NCI-H187 (cell line): ENCODE measurements around the gene SERPINA9.
"Not testable (repeated sequence)": the region's sequence is repeated elsewhere in the genome, so short reads cannot be mapped to it uniquely, and the experiment has no call there.

Experiments
- DNase-seq, 2 experiments: peaks; one replicate each; lab custom pipeline; 2025; lab: John Stamatoyannopoulos, UW

The SERPINA9 gene, protein sequence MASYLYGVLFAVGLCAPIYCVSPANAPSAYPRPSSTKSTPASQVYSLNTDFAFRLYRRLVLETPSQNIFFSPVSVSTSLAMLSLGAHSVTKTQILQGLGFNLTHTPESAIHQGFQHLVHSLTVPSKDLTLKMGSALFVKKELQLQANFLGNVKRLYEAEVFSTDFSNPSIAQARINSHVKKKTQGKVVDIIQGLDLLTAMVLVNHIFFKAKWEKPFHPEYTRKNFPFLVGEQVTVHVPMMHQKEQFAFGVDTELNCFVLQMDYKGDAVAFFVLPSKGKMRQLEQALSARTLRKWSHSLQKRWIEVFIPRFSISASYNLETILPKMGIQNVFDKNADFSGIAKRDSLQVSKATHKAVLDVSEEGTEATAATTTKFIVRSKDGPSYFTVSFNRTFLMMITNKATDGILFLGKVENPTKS

DNA sequence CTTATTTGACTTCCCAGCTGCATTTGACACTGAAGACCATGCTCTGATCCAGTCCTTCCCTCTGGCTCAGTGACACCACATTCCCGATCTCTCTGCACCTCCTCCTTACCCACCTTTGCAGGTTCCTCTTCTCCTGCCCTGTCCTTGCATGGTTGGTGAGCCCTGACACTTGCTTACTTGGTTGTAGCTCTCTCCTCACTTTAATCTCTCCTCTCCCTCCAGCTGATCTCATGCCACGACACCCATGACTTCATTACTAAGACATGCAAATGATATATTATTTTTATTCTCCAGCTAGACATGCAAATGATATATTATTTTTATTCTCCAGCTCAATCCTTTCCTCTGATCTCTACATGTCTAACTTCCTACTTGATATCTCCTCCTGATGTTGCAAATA is at the start of gene SERPINA9:
SERPINA9 (minus strand) TSS at position 175 of the 400 bp plus-strand sequence. CDS start 6,357 bp downstream, outside the sequence.
- no peak for DNase-seq

DNA sequence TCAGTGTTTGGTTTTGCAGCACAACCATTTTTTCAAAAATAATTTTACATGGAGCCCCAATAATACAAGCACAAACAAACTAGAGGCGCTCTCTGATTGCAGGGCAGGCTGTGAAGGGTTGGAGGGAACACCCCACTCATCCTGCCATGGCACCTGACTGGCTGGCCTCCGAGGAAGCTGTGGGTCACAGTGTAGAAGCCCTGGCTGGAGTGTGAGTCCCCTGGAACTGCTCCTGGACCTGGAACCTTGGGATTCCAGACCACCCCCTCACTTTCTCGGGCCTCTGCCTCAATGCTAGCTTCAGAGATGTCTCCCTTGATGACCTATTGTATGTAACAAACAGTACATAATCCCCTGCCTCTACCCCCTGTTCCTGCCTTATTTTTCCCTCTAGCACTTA is 48.1 kb upstream of the SERPINA9 start:
- DNase-seq, result no peak

DNA sequence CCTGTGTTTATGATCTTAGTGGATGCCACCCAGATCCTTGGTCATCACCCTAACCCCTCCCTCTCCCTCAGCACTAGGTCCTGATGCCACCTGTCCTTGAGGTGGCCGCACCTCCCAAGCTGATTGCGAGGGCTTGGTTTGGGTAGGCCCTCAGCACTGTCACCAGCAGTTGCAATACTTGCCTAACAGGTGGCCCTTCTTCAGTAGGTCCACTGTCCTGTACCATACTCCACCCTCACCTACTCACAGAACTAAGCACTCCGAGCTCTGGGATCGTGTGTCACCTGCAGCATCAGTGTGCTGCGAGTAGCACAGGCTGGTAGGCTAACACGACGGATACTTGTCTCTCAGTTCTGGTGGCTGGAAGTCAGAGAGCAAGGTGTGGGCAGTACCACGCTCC is 47.3 kb upstream of the SERPINA9 start:
- no peak for DNase-seq

DNA sequence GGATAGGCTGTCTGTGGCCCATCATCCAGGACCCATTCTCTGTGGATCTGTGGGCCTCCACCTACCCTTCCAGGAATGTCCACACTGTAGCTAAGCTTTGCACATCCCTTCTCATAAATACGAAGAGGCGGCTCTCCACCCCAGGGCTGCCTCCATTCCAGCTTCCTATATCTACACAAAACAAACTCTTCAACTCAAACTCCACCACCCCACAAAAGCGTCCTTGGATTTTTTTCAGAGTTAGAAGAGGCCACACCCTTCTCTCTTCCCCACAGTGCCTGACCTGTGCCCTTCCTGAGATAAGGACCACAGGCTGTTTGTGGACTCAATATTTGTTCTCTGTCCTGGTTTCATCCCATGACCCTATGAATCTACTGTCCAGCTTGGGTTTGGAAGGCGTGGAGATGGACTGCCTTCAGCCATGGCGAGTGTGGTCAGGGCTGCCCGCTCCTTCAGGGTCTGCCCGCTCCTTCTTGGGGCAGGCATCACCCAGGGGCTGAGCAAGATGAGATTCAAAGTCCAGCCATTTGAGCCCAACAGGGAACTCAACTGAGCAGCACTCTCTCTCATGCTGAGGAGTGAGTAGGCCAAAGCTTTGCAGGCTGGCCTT is 46.2 kb upstream of the SERPINA9 start:
- no peak for DNase-seq

DNA sequence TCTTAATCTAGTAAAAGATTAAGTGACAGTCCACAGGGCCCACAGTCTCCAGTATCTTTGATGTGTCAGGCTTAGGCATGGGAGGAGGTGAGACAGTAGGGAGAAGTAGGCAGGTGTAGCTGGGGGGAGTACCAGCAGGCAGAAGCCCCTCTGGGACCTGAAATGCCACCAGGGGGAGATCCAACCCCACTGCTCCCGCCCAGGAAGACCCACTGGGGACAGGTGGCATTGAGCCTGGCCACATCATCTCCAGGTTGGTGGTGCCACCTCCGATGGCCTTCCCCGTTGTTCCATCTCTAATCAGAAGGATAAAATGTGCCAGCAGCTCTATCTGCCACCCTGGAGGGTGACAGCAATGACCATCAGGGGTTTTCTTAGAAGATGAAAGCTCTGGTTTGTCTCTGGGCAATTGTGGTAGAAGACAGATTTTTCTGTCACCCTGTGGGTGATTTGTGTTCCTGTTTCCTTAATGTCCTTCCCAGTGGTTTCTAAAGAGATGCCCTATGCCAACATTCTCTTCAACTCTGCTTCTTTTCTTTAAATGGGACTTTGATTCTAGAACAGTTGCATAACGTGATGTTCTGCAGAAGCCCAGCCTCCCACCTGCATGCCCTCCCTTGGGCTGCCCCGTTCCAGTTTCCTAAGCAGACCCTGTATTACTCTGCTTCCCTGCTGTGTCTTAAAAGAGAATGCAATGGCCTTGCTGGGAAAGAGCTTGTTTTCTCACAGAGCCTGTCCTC is 45.5 kb upstream of the SERPINA9 start:
- no peak for DNase-seq

DNA sequence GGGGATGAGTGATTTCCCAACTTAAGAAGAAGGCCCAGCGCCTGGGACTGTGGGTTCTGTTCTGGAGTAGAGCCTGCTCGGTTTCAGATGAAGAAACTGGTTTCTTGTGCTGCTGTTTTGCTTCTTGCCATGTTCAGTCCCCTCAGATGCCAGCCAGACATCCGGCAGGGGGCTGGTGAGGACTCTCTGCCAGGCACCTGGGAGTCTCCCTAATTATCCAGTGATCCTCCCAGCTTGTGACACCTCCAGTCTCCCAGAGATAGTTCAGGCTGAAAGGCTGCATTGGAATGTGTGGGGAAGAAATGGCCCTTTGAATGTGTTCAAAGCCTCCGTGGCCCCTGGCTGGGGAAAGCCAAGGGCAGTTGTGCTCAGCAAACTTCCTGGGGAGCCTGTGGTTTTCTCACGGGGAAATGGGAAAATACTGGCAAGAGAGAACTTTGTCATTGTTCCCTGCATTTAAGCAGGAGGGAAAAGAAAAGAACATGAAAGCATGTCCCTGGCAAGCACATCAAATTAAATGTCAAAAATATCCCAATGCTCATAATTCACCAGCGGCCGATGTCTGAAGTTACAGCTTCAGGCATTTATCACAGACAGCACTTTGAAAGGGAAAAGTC is 41.8 kb upstream of the SERPINA9 start:
- DNase-seq, result no peak

DNA sequence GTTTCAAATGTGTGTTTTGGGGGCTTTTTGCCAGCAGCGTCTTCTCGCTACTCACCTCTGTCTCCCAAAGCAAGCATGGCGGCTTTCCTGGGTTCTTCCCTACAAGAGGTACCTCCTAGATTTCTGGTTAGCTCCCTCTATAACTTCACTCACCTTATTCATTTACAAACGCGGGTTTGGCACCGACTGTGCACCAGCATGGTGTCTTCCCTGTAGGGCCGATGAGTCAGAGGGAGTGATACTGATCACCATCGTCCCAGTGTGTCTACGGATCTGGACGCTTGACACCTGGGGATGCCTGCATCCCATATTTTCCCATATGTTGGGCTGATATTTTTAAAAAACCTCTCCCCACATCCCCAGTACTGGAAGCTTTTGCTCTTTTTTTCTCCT is 41.2 kb upstream of the SERPINA9 start:
- no peak for DNase-seq

DNA sequence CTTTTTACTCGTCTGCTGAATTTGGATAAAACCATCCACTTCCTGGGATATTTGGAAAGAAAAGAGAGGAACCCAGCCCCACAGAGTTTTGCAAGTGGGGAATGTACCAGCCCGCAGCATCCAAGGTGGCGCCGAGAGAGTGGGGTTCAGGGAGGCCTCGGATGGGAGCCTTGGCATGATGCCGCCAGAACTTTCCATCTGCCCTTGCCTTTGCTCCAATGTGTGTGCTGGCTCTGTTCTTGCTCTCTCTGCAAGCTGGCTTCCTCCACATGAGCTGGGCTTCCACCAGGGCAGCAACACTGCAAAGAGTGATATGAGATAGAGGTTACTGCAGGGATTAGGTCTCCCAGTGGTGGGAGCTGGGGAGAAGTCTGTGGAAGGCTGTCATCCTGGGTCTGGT is 39.9 kb upstream of the SERPINA9 start:
- DNase-seq, result no peak

DNA sequence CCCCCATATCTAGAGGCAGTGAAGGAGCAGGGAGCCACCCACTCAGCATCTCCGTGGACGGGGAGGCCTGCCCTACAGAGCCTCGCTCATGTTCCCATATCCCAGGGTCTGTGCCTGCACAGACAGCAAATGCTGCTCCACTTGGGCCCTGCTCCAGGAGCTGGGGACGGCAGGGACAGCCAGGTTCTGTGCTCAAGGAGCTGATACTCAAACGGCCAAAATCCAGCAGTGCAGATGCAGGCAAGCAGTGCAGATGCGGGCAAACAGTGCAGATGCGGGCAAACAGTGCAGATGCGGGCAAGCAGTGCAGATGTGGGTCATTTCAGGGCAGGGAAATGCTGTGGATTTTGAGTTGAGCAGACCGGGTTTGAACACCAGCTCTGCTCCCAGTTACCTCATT is 39.4 kb upstream of the SERPINA9 start:
- DNase-seq, result no peak

DNA sequence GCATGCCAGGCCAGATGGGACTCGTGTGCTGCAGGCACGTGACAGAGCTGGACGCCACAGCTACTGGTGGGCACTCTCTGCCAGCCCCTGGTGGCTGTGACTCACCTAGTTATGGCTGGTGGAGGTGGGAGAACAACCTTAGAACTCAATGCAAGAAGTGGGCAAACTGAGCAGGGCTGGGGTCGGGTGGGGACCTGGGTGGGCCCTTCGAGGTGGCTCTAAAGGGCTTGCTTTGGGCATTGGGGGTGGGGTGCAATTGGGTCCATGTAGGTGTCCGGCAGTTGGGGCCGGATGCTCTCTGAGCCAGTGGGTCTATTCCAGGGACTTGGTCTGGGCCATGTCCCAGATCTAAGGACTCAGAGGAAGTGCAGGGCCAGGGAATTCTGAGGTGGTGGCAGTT is 38.4 kb upstream of the SERPINA9 start:
- DNase-seq, result no peak

DNA sequence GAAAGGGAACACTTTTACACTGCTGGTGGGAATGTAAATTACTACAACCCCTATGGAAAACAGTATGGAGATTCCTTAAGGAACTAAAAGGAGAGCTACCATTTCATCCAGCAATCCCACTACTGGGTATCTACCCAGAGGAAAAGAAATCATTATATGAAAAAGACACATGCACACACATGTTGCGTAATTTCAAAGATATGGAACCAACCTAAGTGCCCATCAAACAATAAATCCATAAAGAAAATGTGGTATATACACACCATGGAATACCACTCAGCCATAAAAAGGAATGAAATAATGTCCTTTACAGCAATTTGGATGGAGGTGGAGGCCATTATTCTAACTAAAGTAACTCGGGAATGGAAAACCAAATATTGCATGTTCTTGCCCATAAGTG is 34.5 kb upstream of the SERPINA9 start:
- DNase-seq, result not testable (repeated sequence)

DNA sequence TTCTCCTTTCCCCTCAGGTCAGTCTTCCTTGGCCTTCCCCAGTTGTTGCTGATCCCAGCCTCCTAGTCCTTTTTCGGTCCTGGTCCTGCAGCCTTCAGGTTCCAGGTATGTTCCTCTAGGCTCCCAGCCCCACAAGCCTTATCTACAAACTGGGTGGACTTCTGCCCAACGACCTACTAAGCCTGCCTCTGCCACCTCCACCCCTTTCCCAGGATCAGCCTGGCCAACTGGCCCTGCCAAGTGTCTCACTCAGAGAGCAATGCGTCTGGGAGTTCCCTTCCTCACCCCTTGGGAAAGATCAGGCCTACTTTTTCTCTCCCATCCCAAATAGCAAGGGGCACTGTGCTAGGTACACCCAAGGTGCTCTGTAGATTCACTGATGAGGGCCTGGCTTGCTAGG is 33.4 kb upstream of the SERPINA9 start, which contains the start of gene SERPINA12:
SERPINA12 (minus strand) TSS at position 114 of the 400 bp plus-strand sequence. CDS start 11,072 bp downstream, outside the sequence.
- DNase-seq, result no peak

DNA sequence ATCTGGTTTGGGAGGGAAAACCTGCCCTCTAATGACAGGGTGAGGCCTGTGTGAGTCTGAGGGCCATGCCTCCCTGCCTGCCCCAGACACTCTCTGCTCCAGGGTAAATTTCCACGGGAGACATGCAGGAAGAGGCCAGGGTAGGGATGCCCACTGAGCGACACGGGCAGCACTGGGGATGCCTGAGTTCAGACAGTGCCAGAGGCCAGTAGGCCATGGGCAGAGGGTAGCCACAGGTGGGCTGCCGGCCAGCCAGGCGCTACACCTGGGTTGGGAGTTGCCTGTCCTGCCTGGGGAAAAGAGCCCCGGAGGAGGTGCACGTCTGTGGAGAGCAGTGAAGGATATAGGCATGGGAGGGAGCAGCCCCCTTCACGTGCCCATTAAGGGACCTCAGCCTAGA is 29.6 kb upstream of the SERPINA9 start:
- DNase-seq, result no peak

DNA sequence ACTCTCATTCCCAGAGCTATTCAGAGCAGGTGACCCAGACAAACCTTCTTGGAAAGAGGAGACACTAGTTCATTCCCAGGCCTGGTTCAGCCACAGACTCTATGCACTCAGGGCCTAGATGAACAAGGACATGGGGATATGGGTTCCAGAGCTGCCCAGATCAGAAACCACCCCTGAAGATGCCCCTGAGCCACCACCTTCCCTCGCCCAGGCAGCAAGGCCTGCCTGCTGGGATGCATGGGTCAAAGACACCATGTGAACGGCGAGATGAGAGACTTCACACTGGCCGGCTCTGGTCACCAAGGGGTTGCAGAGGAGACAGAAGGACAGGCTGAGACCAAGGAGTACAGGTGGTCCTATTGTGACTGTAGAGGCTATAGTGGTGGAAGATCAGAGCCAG is 29.2 kb upstream of the SERPINA9 start:
- DNase-seq, result no peak

DNA sequence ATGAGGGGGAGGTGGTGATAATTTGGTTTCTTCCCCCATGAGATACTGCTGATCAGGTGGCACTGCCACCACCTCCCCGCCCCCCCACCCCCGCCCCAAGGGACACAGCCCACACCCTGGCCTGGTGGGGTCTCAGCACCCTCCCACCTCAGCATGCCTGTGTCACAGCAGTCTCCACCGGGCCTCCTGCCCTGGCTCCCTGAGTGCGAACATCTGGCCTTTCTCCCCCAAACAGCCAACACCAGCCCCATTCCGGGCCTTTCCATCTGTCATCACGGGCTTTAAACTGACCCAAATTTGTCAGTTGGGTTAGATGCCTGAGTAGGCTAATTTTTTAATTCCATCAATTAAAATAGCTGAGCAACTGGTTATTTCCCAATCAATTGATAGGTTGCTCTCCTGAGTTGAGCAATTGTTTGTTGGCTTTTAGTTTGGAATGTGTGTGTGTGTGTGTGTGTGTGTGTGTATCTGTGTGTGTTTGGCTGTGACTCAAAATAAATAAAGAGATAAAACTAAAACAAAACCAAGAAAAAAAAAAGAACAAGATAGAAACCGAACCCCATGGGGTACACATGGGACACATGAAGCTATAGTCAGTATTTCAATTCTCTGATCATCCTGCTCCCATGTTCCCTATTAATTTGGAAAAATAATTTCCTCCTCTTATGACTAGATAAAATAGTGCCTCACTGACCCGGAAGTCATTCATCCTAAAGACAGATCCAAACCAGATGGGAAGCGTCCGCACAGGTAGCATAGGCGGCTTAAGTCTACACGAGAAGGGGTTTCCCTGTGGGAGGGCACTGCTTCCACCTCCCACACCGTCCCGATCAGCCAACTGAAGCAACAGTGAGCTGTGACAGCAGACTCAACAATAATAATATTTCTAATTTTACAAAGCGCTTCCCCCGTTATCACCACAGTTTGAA is 25.9 kb upstream of the SERPINA9 start:
- no peak for DNase-seq

DNA sequence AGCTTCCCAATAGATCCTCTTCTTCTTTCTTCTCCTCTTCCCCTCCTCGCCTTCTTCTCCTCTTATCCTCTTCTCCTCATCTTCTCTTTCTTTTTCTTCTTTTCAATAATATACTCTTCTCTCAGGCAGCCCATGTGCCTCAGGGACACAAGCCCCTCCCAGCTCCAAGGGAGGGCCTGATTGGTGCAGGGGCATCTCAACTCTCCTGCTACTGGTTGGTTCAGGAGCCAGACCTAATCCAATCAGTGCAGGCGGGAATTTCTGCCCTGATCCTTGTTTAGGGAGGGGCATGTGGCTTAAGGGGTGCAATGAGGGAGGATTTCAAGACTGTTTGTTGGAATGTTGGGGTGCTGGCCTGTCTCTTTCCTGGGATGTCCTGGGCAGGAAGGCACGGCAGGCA is 24.3 kb upstream of the SERPINA9 start:
- DNase-seq, result no peak

DNA sequence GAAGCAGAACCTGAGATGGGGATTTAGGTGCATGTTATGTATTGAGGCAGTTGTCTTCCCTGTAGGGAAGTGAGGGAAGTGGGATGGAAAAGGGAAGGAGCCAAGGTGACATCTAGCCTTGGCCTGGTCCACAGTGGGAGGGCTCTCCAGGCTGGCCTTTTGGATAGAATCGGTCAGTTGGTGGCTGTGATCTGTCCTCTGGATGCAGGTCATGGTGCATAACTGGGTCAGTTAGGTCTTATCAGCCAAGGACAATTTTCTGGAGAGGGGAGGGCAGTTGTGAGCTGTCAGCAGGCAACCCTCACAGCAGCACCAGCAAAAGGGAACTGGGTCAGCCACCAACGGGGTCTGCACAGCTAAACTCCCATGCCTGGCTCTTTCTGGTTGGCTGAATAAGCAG is 23.7 kb upstream of the SERPINA9 start:
- no peak for DNase-seq

DNA sequence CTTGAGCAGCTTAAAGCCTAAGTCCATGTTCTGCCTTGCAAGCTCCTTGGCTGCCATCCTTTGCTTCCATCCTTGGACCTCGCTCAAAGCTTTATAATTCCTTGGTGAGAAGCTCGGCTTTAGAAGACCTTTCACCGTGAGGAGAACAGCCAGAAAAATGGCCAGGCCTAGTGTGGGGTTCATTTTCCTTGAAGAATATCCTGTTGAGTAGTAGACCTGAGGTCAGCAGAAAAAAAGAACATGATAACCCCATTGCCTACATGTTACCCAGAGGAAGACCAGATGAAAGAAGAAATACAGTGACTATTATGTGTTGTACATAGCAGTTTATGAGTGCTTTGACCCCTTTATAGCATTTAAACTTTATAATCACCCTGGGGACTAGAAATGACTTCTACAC is 22.2 kb upstream of the SERPINA9 start:
- DNase-seq, result no peak

DNA sequence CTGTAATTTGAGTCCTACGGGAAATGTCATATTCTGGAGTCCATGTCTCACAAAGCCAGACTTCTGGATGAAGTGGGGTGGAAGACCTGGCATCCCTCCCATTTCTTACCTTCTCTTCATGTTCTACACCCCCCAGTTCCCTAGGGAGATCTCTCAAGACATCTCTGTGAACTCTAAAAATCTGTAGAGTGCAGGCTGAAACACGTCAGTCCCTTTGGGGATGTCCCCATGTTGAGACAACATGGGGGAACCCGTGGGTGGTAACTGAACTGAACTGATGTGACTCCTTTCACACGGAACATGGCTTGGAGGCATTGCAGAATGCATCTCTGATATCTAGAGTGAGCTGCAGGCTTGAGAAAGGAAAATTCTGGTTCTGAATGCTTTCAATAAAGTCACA is 18.1 kb upstream of the SERPINA9 start:
- no peak for DNase-seq

DNA sequence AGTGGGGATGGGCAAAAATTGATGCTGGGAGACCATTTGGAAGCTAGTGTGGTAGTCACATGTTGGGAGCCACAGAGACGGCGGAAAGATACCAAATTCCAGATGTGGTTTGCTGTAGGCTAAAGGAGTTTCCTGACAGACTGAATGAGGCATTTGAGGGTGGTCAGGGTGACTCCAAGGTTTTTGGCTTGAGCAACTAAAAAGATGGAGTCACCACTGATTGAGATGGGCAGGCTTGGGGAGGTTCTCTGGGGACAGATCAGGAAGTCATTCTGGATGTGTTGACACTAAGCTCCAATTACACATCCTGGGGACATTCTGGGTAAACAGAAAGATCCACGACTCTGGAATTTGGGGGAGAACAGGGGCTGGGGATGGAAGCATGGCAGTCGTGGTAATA is 15.5 kb upstream of the SERPINA9 start:
- DNase-seq, result no peak

DNA sequence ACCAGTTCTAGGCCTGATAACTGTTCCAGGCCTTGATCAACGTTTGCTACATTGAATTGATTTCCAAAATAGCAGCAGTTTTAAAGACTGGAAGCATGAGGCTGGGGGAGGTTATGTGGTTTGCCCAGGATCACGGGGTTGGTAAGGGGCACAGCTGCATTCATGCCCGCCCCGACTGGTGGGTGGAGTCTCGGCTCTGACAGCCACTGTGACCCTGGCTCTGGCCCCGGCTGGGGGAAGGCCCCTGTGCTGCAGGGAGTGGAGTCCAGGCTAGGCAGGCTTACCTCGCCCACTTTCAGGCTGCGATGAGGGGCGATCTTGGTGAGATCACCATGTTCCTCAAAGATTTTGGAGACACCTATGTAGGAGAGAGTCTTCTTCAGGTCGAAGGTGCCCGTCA is 13.3 kb upstream of the SERPINA9 start:
- DNase-seq, result no peak
